Mucosa of stomach (tissue), 1 donor: ENCODE measurements around the gene SHC4.
"Not testable (repeated sequence)": the region's sequence is repeated elsewhere in the genome, so short reads cannot be mapped to it uniquely, and the experiment has no call there.

ENCODE experiments used
- H3K27me3 ChIP-seq: one replicate; pipeline ENCODE4 v1.7.0; 2013; ENCODE audit warnings: mild to moderate bottlenecking, low read length; ENCODE audit not compliant: control insufficient read depth, insufficient read depth
- H3K36me3 ChIP-seq: one replicate; pipeline ENCODE4 v1.7.0; 2013; ENCODE audit warnings: low read length; ENCODE audit not compliant: control insufficient read depth, insufficient read depth
- H3K4me1 ChIP-seq: one replicate; pipeline ENCODE4 v1.7.0; 2013; ENCODE audit warnings: mild to moderate bottlenecking, low read length; ENCODE audit not compliant: control insufficient read depth, insufficient read depth
- H3K4me3 ChIP-seq: one replicate; pipeline ENCODE4 v1.7.0; 2013; ENCODE audit warnings: low read length
- H3K9ac ChIP-seq: one replicate; pipeline ENCODE4 v1.7.0; 2013; ENCODE audit warnings: mild to moderate bottlenecking, low read length, moderate library complexity
- H3K9me3 ChIP-seq: one replicate; pipeline ENCODE4 v1.7.0; 2013; ENCODE audit warnings: mild to moderate bottlenecking, low read length, moderate library complexity; ENCODE audit not compliant: control insufficient read depth
- donor health status: Pancreatic carcinoma.

Gene SHC4

DNA sequence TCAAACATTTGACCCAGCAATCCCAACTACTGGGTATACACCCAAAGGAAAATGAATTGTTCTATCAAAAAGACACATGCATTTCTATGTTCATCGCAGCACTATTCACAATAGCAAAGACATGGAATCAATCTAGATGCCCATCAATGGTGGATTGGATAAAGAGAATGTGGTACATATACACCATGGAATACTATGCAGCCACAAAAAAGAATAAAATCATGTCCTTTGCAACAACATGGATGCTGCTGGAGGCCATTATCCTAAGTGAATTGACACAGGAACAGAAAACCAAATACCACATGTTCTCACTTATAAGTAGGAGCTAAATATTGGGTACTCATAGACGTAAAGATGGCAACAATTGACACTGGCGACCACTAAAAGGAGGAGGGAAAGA is 109.3 kb downstream of the SHC4 start:
- not testable (repeated sequence) for H3K9me3 ChIP-seq, H3K27me3 ChIP-seq, H3K4me3 ChIP-seq, H3K9ac ChIP-seq, H3K36me3 ChIP-seq, H3K4me1 ChIP-seq

DNA sequence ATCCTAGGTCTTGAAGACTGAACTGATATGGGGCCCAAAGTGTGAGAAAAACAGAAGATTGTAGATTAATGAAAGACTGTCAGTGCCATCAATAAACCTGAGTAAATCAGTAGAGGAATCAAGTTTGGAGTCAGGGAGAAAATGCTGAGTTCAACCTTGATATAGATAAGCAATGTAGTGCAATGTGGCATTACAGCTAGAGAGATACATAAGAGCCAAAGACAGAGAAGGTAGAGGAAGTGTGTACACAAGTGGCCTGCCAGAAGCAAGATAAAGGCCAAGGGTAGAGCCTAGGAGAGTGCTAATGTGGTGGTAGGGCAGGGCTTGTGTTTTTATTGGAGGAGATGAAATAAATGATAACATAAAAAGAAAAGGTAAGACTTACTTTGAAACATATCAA is 111.8 kb downstream of the SHC4 start:
- H3K9me3 ChIP-seq: no peaks in the 10 kb centered on the region
- H3K4me1 ChIP-seq: no peaks in the 10 kb centered on the region
- no peak overlapping the region for H3K9ac ChIP-seq
- H3K27me3 ChIP-seq: no peaks in the 10 kb centered on the region
- H3K4me3 ChIP-seq: no peak overlapping the region
- H3K36me3 ChIP-seq: no peaks in the 10 kb centered on the region

DNA sequence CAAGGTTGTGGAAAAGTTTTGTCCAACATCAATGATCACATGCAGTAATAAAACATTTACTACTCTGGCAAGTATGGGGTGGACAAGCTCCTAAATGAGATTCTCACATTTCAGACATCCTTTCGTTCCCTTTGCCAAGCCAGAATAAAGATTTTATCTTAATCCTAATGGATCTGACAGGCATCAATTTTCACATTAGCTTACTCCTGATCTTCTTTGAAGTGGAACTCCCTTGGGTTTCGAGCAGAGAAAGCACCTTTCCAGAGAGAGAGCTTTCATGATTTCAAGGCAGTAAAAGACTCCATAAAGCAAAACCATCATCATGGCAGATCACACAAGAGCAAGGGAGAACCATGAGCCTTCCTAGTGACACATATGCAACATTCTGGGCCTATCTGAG is 113.1 kb downstream of the SHC4 start:
- Histone ChIP-seq H3K9ac (no peak overlapping the region), H3K4me1 (no peaks in the 10 kb centered on the region), H3K36me3 (no peaks in the 10 kb centered on the region), H3K4me3 (no peak overlapping the region), H3K27me3 (no peaks in the 10 kb centered on the region), H3K9me3 (no peaks in the 10 kb centered on the region)

DNA sequence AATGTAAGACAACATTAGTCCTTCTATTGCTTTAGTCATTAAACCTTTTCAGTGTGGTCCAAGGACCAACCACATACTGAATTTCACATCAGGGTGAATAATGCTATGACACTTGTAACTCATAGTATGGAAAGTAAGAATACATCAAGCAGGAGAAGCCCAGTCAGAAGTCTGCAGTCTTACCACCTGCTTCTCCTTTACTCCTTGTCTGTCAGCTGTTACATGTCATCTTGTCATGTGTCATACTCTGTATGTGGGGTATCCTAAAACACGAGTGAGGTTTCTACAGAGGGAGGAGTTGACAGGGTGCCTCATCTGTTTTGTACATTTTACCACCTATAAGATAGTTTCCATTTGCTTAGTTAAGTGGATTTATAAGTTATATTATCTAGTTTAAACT is 118.6 kb downstream of the SHC4 start:
- H3K36me3 ChIP-seq: no peaks in the 10 kb centered on the region
- no peak overlapping the region for H3K4me3 ChIP-seq
- no peaks in the 10 kb centered on the region for H3K9me3 ChIP-seq
- no peaks in the 10 kb centered on the region for H3K4me1 ChIP-seq
- no peak overlapping the region for H3K9ac ChIP-seq
- no peaks in the 10 kb centered on the region for H3K27me3 ChIP-seq

DNA sequence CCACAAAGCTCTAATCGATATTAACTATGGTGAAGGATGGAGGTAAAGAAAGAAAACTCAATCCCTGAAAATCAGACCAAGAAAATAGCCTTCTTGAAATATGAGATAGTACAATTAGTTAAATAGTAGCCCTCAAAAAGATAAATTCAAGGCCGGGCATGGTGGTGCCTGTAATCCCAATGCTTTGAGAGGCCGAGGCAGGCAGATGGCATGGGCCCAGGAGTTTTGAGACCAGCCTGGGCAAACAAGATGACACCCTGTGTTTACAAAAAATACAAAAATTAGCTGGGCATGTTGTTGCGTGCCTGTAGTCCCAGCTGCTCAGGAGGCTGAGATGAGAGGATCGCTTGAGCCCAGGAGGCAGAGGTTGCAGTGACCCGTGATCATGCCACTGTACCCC is 121.2 kb downstream of the SHC4 start:
- Histone ChIP-seq H3K9me3 (no peaks in the 10 kb centered on the region), H3K9ac (no peak overlapping the region)

DNA sequence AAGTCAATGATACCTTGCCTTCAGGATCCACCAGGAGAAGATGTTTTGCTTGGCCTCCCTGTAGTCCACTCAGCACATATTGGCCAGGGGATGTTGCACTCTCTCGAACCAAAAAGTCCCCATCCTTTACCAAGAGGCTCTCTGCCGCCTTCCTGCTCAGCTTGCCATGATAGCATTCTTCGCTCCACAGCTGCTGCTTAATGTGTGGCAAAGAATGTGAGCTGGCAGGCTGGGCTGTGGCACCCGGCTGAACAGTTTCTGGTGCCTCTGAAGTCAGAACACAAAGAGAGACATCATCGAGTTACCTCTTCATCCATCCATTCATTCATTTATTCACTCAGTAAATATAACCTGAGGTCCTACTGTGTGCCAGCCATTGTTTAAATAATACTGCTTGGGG is 129.0 kb downstream of the SHC4 start:
- no peak overlapping the region for H3K4me3 ChIP-seq
- no peak overlapping the region for H3K9ac ChIP-seq
- H3K27me3 ChIP-seq: no peaks in the 10 kb centered on the region
- no peaks in the 10 kb centered on the region for H3K9me3 ChIP-seq
- no peaks in the 10 kb centered on the region for H3K4me1 ChIP-seq
- H3K36me3 ChIP-seq: no peaks in the 10 kb centered on the region

More for the DNA sequence above, 121.2 kb downstream of the SHC4 start:
- Histone ChIP-seq H3K36me3 (no peaks in the 10 kb centered on the region), H3K4me3 (no peak overlapping the region), H3K4me1 (no peaks in the 10 kb centered on the region), H3K27me3 (no peaks in the 10 kb centered on the region)

DNA sequence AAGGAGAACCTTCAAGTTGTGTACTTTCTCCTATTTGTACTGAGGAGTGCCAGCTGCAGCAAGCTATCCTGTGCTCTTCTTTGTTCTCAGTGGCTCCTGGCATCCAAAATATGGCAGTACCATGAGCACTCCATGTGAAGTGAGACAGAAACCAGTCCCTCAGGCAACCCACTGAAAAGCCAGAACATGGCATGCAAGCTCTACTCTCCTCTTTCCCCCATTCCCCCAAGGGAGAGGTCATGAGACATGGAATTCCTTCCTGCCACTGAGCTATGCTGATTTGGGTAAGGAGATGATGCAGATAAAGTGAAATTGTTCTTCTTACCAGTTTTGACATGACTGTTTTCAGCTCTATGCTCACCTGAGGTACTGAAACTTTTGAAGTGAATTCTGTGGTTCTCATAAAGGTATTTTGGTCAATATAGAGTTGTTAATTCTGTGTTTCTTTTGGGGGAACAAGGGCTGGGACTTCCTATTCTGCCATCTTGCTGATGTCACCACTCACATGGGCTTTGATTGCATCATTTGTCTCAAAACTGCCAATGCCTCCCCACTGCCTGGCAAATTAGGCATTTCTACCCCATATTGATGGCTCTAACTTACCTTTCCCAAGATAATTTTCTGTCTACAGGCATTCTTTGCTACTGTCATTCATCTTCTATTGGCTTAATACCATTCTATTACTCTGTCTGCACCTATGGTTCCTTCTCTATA is 130.0 kb downstream of the SHC4 start:
- no peaks in the 10 kb centered on the region for H3K27me3 ChIP-seq
- no peaks in the 10 kb centered on the region for H3K9me3 ChIP-seq
- no peak overlapping the region for H3K4me3 ChIP-seq
- H3K9ac ChIP-seq: no peak overlapping the region
- H3K36me3 ChIP-seq: no peaks in the 10 kb centered on the region
- no peaks in the 10 kb centered on the region for H3K4me1 ChIP-seq

DNA sequence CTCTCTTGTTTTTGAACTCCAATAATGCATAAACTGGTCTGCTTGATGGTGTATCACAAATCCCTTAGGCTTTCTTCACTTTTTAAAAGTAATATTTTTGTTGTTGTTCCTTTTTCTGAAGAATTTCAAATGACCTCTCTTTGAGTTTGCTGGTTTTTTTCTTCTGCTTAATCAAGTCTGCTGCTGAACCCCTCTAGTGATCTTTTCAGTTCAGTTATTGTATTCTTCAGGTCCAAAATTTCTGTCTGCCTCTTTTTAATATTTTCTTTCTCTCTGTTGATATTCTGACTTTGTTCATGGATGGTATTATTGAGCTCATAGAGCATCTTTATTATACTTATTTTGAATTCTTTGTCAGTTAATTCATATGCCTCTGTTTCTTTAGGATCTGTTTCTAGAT is 131.1 kb downstream of the SHC4 start:
- Histone ChIP-seq H3K27me3 (no peaks in the 10 kb centered on the region), H3K36me3 (no peaks in the 10 kb centered on the region), H3K9ac (no peak overlapping the region), H3K4me3 (no peak overlapping the region), H3K9me3 (no peaks in the 10 kb centered on the region), H3K4me1 (no peaks in the 10 kb centered on the region)

DNA sequence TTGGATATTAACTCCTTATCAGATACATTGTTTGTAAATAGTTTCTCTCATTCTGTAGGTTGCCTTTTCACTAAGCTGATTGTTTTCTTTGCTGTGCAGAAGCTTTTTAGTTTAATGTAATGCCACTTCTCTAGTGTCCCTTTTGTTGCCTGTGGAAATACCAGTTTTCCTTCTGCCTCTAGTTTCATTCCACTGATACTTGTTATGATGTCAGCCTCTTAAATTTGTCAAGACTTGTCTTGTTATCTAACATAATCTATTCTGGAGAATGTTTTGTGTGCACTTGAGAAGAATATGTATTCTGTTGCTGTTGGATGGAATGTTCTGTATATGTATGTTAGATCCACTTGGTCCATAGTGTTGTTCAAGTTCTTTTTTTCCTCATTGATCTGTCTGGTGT is 134.8 kb downstream of the SHC4 start:
- no peak overlapping the region for H3K9ac ChIP-seq
- H3K27me3 ChIP-seq: no peaks in the 10 kb centered on the region
- no peaks in the 10 kb centered on the region for H3K9me3 ChIP-seq
- H3K4me1 ChIP-seq: no peaks in the 10 kb centered on the region
- H3K4me3 ChIP-seq: no peak overlapping the region
- H3K36me3 ChIP-seq: no peaks in the 10 kb centered on the region

DNA sequence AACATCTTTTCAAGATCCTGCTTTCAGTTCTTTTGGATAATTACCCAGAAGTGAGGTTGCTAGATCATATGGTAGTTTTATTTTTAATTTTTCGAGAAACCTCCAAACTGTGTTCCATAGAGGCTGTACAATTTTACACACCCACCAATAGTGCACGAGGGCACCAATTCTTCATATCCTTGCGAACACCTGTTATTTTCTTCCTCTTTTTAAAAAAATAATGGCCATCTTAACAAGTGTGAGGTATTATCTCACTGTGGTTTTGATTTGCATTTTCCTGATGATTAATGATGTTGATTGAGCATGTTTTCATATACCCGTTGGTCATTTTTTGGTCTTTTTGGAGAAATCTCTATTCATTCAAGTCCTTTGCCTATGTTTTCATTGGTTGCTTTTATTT is 135.2 kb downstream of the SHC4 start:
- no peak overlapping the region for H3K4me3 ChIP-seq
- H3K9ac ChIP-seq: no peak overlapping the region
- H3K36me3 ChIP-seq: no peaks in the 10 kb centered on the region
- no peaks in the 10 kb centered on the region for H3K4me1 ChIP-seq
- H3K27me3 ChIP-seq: no peaks in the 10 kb centered on the region
- no peaks in the 10 kb centered on the region for H3K9me3 ChIP-seq

DNA sequence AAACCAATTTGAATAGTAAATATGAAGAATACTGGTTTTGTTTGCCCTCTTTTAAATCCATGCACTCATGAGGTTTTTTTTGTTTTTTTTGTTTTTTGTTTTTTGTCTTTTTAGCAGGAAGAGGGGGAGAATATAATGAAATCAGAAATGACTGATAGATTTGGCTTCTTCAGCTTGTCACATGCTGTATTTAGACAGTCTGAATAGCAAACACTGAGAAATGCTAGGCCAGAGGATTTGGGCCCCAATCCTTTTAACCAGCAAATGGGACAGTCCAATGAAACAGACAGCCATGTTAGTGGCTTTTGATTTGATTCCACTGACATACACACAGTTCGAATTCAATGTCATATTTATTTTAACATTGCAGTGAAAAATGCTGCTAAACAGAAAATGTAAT is 138.6 kb downstream of the SHC4 start:
- Histone ChIP-seq H3K36me3 (no peaks in the 10 kb centered on the region), H3K4me1 (no peaks in the 10 kb centered on the region), H3K9me3 (no peaks in the 10 kb centered on the region), H3K27me3 (no peaks in the 10 kb centered on the region), H3K9ac (no peak overlapping the region), H3K4me3 (no peak overlapping the region)

DNA sequence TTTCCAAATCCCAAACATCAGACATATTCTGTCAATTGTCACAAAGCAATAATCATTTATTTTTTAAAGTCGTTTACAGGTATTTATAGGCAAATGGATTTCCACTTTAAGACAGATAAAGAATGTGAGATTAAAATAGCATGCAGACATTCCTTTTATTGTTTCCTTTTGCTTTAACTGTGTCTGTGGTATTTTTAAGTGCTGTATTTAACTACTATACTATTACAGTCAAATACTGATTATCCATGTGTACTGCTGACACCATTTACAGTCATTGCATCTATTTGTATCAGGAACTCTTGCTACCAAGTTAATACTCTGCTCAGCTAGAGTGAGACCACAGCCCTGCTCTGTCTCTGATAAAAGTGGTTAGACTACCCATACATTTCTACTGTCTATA is 140.0 kb downstream of the SHC4 start:
- no peak overlapping the region for H3K4me3 ChIP-seq
- no peaks in the 10 kb centered on the region for H3K36me3 ChIP-seq
- H3K4me1 ChIP-seq: no peaks in the 10 kb centered on the region
- no peaks in the 10 kb centered on the region for H3K27me3 ChIP-seq
- no peak overlapping the region for H3K9ac ChIP-seq
- H3K9me3 ChIP-seq: no peaks in the 10 kb centered on the region

DNA sequence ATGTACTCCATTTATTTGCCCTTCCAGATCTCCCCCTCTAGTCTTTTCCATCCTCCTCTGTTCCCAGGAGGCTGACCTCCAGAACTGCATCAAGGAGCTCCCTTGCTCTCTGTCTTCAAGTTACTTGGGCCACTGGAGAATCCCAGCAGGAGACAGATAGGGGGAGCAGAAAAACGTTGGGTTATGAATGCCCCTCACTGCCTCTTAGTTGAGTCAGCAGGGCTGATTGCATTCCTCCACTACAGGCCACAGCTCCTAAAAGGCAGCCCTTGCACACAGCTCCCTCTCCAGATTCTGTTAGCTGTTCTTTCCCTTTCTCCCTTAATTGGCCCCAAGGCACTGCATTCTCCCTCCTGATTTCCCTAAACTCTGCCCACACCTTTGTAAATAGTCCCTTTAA is 140.5 kb downstream of the SHC4 start:
- no peak overlapping the region for H3K4me3 ChIP-seq
- no peak overlapping the region for H3K9ac ChIP-seq
- no peaks in the 10 kb centered on the region for H3K4me1 ChIP-seq
- H3K9me3 ChIP-seq: no peaks in the 10 kb centered on the region
- H3K36me3 ChIP-seq: no peaks in the 10 kb centered on the region
- no peaks in the 10 kb centered on the region for H3K27me3 ChIP-seq
